GM12873 (cell line): ENCODE measurements around the gene IRGQ.

Source experiments
- TF ChIP-seq, protein P1 (sequence below): IDR thresholded peaks from 2 replicates; pipeline ENCODE4 v1.5.1; 2012; ENCODE audit warnings: low read depth, mild to moderate bottlenecking, moderate library complexity, low read length, control low read depth; ENCODE audit not compliant: insufficient read depth; ENCODE audit errors: missing control alignments

The IRGQ gene

DNA sequence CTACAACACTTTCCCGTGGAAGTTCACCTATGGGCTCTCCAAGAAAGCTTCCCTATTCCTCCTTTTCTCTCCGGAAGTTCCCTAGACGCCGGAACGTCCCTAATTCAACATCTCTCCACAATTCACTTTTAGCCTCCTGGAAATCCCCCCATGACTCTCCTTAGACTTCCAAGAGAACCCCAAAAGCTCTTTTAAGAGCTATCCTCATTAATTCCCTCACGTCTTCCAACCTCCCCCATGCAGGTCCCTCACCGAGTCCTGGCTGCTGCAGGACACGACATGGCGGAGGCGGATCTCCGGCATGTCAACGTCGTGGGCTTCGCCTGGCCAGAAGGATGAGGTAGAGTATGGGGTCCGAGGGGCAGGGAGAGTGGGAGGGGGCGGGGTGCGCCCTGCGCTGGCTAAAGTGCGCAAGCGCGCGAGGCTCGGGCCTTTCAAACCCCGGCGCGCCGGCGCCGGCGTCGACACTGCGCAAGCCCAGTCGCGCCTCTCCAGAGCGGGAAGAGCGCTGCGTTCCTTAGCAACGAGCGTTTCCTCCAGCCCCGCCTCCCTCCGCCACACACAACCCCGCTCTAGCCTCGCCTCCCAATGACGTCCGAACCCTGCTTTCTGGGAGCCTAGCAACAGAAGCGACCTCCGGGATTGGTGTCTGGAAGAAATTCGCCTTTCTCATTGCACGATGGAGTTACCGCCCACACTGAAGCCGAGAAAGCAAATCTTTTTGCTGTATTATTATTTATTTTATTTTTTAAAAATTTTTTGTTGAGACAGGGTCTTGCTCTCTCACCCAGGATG lies 20.6 kb downstream of the IRGQ start, which contains the start of the genes PINLYP and XRCC1:
Gene PINLYP (plus strand): TSS at position 646 of the 795 bp plus-strand sequence. CDS start 1,391 bp downstream, outside the sequence.
Gene XRCC1 (minus strand): TSS at position 372 of the 795 bp plus-strand sequence. CDS start 69 bp downstream, at position 303.
- TF ChIP-seq, protein P1, sequence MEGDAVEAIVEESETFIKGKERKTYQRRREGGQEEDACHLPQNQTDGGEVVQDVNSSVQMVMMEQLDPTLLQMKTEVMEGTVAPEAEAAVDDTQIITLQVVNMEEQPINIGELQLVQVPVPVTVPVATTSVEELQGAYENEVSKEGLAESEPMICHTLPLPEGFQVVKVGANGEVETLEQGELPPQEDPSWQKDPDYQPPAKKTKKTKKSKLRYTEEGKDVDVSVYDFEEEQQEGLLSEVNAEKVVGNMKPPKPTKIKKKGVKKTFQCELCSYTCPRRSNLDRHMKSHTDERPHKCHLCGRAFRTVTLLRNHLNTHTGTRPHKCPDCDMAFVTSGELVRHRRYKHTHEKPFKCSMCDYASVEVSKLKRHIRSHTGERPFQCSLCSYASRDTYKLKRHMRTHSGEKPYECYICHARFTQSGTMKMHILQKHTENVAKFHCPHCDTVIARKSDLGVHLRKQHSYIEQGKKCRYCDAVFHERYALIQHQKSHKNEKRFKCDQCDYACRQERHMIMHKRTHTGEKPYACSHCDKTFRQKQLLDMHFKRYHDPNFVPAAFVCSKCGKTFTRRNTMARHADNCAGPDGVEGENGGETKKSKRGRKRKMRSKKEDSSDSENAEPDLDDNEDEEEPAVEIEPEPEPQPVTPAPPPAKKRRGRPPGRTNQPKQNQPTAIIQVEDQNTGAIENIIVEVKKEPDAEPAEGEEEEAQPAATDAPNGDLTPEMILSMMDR: no peak

DNA sequence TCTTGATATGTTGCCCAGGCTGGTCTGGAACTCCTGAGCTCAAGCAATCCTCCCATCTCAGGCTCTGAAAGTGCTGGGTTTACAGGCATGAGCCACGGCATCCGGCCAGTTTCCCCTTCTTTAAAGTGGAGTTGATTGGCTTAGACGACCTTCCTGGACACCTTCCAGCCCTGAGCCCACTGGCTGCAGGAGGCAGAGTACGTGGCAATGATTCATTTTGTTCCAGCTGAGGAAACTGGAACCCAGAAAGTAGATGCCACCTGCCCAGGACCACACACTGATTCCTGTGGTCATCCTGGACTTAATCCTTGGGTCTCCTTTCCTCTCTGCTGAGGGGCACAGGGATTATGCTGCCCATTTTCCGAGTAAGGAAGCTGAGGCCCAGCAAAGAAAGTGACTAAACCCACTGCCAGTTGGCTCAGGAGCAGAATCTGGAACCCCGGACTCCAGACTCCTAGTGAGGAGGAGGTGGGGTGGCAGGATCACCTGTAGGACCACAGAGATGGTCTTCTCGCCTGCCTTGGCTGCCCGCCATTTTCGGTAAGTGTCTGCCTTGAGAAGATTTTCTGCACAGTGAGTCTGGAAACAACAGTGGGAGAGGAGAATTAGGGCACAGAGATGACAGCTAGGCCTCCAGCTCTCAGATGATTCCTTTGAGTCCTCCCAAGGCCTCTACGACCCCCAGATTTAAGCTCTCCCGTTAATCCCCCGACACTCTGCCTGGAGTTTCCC lies 21.3 kb downstream of the IRGQ start:
- TF ChIP-seq, protein P1: no peak

DNA sequence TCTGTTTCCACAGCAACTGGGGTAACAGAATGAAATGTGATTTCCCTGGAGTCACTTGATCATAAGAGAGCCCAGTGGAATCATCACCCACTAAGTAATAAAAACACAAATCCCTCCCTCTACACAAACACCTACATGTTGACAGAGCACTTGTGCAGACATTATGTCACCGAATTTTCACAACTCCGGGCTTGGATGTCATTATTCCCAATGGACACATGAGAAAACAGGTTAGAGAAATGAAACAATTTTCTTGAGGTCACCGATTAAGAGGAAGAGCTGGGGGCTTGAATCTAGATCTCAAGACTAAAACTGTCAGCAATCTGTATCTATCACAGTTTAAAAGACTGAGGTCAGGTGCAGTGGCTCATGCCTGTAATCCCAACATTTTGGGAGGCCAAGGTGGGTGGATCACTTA lies 23.8 kb downstream of the IRGQ start:
- TF ChIP-seq, protein P1: no peak

DNA sequence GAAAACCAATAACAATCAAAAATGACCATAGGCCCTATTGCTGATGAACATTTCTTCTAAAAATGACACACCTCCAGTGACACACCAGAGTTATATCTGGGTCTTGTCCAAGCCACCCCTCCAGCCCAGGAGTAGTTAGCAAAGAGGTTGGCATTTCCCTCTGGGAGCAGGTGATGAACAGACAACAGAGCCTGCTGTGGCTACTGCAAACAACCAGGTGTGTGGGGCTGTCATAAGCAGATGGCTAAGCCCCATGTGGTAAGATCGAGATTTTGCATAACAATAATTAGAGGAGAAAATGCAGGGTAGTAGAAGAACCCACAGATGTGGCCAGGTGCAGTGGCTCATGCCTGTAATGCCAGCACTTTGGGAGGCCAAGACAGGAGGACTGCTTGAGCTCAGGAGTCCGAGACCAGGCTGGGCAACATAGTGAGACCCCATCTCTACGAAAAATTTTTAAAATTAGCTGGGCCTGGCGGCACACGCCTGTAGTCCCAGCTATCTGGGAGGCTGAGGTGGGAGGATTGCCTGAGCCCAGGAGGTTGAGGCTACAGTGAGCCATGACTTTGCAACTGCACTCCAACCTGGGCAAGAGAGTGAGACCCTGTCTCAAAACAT lies 25.7 kb downstream of the IRGQ start:
- TF ChIP-seq, protein P1: no peak

DNA sequence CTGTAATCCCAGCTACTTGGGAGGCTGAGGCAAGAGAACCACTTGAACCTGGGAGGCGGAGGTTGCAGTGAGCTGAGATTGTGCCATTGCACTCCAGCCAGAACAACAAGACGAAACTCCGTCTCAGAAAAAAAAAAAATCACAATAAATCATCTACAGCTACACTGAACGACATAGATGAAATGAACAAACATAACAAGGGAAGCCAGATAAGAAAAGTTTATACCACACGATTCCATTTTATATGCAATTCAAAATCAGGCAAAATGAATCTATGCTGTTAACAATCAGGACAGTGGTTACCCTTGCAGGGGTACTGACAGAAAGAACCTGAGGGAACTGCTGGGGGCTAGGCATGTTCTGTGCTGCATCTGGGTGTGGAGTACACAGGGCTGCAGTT lies 26.3 kb downstream of the IRGQ start:
- TF ChIP-seq, protein P1: no peak

DNA sequence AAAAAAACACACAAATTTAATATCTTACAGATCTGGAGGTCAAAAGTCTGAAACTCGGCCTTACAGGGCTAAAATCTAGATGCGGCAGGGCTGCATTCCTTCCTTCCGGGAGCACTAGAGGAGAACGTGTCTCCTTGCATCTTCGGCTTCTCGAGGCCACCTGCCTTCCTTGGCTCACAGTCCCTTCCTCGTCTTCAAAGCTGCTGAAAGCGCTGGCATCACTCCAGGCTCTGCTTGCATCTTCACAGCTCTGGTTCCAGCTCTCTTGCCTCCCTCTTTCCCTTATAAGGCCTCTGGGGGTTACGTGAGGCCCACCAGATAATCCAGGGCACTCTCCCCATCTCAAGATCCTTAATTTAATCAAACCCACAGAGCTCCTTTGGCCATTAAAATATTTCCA lies 31.1 kb downstream of the IRGQ start:
- TF ChIP-seq, protein P1: no peak

DNA sequence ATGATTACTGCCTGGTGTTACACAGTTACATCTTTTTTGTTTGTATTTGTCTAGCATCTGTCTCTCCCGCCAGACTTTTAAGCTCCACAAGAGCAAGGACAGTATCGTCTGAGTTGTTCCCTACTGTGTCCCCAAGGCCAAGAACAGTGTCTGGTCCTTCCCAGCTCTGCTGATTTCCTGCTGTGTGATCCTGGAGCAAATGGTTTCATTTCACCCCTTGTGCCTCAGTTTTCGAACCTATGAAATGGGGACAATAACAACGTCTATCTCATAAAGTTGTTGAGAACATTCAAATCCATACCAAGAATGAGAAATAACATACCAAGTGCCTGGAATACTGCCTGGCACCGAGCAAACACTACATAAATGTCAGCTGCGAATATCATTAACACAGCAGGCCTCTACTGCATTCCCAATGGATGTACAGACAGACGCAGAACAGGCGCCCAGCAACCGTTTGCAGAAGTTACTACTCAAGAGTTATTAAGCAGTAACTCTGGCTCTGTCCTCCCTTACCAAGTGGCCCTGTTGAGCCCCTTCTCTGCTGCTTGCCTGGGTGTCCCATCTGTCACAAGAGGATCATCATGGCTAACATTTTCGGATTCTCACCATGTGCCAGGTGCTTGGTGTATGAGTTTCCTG lies 32.0 kb downstream of the IRGQ start:
- TF ChIP-seq, protein P1: no peak
